ENCODE results near the gene ANGPT4. TPM values are rescaled to one million over a fixed set of nuclear protein-coding genes. Genes with fewer than 3 reads are reported as not detected.
"Not testable (repeated sequence)": the region's sequence is repeated elsewhere in the genome, so short reads cannot be mapped to it uniquely, and the experiment has no call there.

The ANGPT4 gene
- total and polyA plus RNA-seq, 2 of the 13 experiments (the other 11 are each of a cell fraction or from before 2014, with no cell fraction given), result not detected

DNA sequence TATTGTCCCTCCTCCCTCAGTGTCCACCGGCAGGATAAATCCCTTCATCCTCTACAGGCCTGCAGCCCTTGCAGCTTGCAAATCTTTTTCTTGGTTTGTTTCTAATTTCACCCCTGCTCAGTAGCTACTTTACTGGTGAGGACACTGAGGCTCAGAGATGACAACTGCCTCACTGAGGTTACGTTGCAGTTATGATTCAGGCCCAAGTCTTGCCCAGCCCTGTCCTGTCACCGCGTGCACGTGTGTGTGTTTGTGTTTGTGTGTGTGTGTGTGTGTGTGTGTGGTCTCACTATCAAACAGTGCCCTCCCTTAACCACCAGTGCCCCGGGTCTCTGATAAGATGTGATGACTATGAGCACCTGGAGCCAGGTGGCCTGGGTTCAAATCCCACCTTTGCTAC lies 61.5 kb downstream of the ANGPT4 start (continued):
- TF ChIP-seq, protein P1, sequence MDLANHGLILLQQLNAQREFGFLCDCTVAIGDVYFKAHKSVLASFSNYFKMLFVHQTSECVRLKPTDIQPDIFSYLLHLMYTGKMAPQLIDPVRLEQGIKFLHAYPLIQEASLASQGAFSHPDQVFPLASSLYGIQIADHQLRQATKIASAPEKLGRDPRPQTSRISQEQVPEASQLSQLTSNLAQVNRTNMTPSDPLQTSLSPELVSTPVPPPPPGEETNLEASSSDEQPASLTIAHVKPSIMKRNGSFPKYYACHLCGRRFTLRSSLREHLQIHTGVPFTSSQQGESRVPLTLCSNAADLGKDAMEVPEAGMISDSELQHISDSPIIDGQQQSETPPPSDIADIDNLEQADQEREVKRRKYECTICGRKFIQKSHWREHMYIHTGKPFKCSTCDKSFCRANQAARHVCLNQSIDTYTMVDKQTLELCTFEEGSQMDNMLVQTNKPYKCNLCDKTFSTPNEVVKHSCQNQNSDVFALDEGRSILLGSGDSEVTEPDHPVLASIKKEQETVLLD (CRISPR knock-in tag; IDR thresholded peaks at IDR 0.05; ENCODE audit: low read depth), result no peak
- TF ChIP-seq ZNF263 (CRISPR knock-in tag; IDR thresholded peaks at IDR 0.05), result no peak

DNA sequence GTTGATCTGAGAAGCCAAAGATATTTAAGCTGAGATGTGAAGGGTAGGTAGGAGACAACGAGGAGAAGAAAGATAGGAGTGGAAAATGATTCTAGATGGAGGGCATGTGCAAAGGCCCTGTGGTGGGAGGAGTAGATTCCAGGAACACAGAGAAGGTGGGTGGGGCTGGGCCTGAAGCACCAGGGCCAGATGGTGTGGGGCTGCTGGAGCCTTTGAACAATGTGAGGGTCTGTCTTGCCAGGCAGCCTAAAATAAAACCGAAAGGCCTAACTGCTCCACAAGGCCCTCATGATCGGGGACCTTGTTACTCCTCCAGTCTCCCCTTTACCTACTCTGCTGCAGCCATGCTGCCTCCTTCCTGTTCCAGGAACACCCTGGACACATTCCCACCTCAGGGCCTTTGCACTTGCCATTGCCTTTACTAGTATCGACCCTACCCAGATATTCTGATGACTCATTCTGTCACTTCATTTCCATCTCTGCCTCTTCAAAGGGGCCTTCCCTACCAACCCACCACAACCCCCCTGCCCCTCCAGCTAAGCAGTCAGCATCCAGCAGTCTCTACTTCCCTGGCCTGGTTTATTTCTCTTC lies 62.6 kb downstream of the ANGPT4 start:
- Histone ChIP-seq H2AFZ (ENCODE audit: low read length) (no peak overlapping the region), H4K20me1 (ENCODE audit: insufficient read depth, low read length) (no peaks in the 10 kb centered on the region), H3K27ac (ENCODE audit: extremely low read length, insufficient read depth, low read length) (no peak overlapping the region), H3K4me3 (replicated peaks in 1 of 3; ENCODE audit: insufficient read depth in 1 of 3, low read depth in 2 of 3, low read length in 3 of 3) (no peak overlapping the region), H3K9me3 (ENCODE audit: low read length) (no peaks in the 10 kb centered on the region), H3K79me2 (ENCODE audit: insufficient read depth, low read length) (no peaks in the 10 kb centered on the region), H3K4me2 (ENCODE audit: low read depth, low read length) (no peak overlapping the region), H3K27me3 (ENCODE audit: control insufficient read depth in 1 of 2, insufficient read depth in 2 of 2, low read length in 2 of 2) (peaks cover 0 to 9% of the 10 kb centered on the region in 2 experiments; a peak in 3 of 5 replicates), H3K36me3 (replicated peaks in 1 of 2; ENCODE audit: control insufficient read depth in 1 of 2, insufficient read depth in 2 of 2, low read length in 2 of 2) (no peaks in the 10 kb centered on the region), H3K9ac (ENCODE audit: insufficient read depth, low read depth, low read length) (no peak overlapping the region), H3K4me1 (ENCODE audit: insufficient read depth, low read length) (no peaks in the 10 kb centered on the region)
- ATAC-seq (no peak), FAIRE-seq (no peak), DNase-seq (ENCODE audit: low spot score) (no peak)
- ChIA-PET CTCF (ENCODE audit: low intra/inter-chr PET ratio, low total read pairs) (no interaction called here), POLR2A (no interaction called here)
- intact Hi-C loops (cut with micrococcal nuclease; ENCODE audit: unreplicated experiment) (no loop called here), in situ Hi-C loops (cut with HindIII; ENCODE audit: extremely low pct_ligation_motif_present, low pct_unique_long_range_greater_than_20kb) (no loop called here)
- TF ChIP-seq NFE2L2 (IDR thresholded peaks at IDR 0.05; ENCODE audit: low read length), result no peak
- no peak for TF ChIP-seq NKX3-1 (CRISPR knock-in tag; IDR thresholded peaks at IDR 0.05)
- TF ChIP-seq, protein P2, sequence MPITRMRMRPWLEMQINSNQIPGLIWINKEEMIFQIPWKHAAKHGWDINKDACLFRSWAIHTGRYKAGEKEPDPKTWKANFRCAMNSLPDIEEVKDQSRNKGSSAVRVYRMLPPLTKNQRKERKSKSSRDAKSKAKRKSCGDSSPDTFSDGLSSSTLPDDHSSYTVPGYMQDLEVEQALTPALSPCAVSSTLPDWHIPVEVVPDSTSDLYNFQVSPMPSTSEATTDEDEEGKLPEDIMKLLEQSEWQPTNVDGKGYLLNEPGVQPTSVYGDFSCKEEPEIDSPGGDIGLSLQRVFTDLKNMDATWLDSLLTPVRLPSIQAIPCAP (CRISPR knock-in tag; IDR thresholded peaks at IDR 0.05; ENCODE audit: low read depth), result no peak
- no peak for TF ChIP-seq IKZF1 (IDR thresholded peaks at IDR 0.05)
- TF ChIP-seq GTF2F1 (IDR thresholded peaks at IDR 0.05; ENCODE audit: low read length), result no peak
- no peak for TF ChIP-seq ZNF136 (CRISPR knock-in tag; IDR thresholded peaks at IDR 0.05; ENCODE audit: low read depth)
- TF ChIP-seq ZNF878 (CRISPR knock-in tag; IDR thresholded peaks at IDR 0.05), result no peak
- no peak for TF ChIP-seq THAP11 (CRISPR knock-in tag; IDR thresholded peaks at IDR 0.05)
- TF ChIP-seq, protein P3, sequence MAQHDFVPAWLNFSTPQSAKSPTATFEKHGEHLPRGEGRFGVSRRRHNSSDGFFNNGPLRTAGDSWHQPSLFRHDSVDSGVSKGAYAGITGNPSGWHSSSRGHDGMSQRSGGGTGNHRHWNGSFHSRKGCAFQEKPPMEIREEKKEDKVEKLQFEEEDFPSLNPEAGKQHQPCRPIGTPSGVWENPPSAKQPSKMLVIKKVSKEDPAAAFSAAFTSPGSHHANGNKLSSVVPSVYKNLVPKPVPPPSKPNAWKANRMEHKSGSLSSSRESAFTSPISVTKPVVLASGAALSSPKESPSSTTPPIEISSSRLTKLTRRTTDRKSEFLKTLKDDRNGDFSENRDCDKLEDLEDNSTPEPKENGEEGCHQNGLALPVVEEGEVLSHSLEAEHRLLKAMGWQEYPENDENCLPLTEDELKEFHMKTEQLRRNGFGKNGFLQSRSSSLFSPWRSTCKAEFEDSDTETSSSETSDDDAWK (CRISPR knock-in tag; IDR thresholded peaks at IDR 0.05), result no peak
- TF ChIP-seq ZNF569 (CRISPR knock-in tag; IDR thresholded peaks at IDR 0.05; ENCODE audit: borderline replicate concordance), result no peak
- no peak for TF ChIP-seq ZNF367 (CRISPR knock-in tag; IDR thresholded peaks at IDR 0.05; ENCODE audit: borderline replicate concordance)
- BruUV-seq (replicated peaks), result no TSS peak
- WGBS (ENCODE audit: low lambda C conversion rate), result 51% methylated on average over 4 of the region's 4 CpGs

DNA sequence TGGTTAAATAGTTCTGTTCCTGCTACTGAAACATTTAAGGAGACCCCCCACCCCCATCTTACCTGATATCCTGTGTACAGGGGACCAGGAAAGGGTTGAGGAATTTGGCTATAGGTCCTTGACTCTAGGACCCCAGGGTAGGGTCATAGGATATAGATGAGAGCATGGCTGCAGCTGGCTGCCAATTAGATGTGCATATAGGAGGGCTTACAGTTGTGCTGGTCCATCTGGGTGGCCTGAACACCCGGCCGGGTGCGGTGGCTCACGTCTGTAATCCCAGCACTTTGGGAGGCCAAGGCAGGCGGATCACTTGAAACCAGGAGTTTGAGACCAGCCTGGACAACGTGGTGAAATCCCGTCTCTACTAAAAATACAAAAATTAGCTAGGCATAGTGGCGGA lies 67.4 kb downstream of the ANGPT4 start:
- H3K36me3 ChIP-seq (replicated peaks in 1 of 2; ENCODE audit: control insufficient read depth in 1 of 2, insufficient read depth in 2 of 2, low read length in 2 of 2); intact Hi-C loops (cut with micrococcal nuclease; ENCODE audit: unreplicated experiment); CTCF ChIA-PET (ENCODE audit: low intra/inter-chr PET ratio, low total read pairs); H3K4me2 ChIP-seq (ENCODE audit: low read depth, low read length); H4K20me1 ChIP-seq (ENCODE audit: insufficient read depth, low read length); H3K27ac ChIP-seq (ENCODE audit: extremely low read length, insufficient read depth, low read length); DNase-seq (ENCODE audit: low spot score); BruUV-seq (replicated peaks); H3K9me3 ChIP-seq (ENCODE audit: low read length); H3K4me3 ChIP-seq (replicated peaks in 1 of 3; ENCODE audit: insufficient read depth in 1 of 3, low read depth in 2 of 3, low read length in 3 of 3); POLR2A ChIA-PET; H3K27me3 ChIP-seq (ENCODE audit: control insufficient read depth in 1 of 2, insufficient read depth in 2 of 2, low read length in 2 of 2); ATAC-seq; in situ Hi-C loops (cut with HindIII; ENCODE audit: extremely low pct_ligation_motif_present, low pct_unique_long_range_greater_than_20kb); H2AFZ ChIP-seq (ENCODE audit: low read length); H3K4me1 ChIP-seq (ENCODE audit: insufficient read depth, low read length); H3K9ac ChIP-seq (ENCODE audit: insufficient read depth, low read depth, low read length); H3K79me2 ChIP-seq (ENCODE audit: insufficient read depth, low read length); FAIRE-seq: not testable (repeated sequence)
- WGBS (ENCODE audit: low lambda C conversion rate), result 46% methylated on average over 8 of the region's 8 CpGs
